SK-N-SH (cell line): Measurements from ENCODE around the gene COL15A1. TPM values are rescaled to one million over a fixed set of nuclear protein-coding genes. Genes with fewer than 3 reads are reported as not detected.

Source experiments
- CTCF ChIA-PET: fragments of 300-600, 350-600 bp; formaldehyde crosslinking; extraction: SDS; loops from one replicate; lab custom pipeline; 2021; lab: Yijun Ruan, JAX
- POLR2A ChIA-PET: fragments of 350-600 bp; sonication (Branson Sonifier 250); formaldehyde crosslinking; extraction: SDS; loops from one replicate; lab custom pipeline; 2020; ENCODE audit warnings: antibody characterized with exemption, inconsistent platforms; lab: Yijun Ruan, JAX
- DNase-seq: peaks from one replicate; pipeline ENCODE4 v3.0.0; 2012
- H2AFZ ChIP-seq: fragments of 200-600 bp; sonication (generic); 2 replicates; pipeline ENCODE4 v1.8.1; 2016; ENCODE audit warnings: antibody characterized with exemption, mild to moderate bottlenecking, low read depth
- H3F3A ChIP-seq: fragments of 200-600 bp; sonication (generic); replicated peaks from 2 replicates; pipeline ENCODE3; 2016; ENCODE audit warnings: antibody characterized with exemption, mild to moderate bottlenecking; ENCODE audit not compliant: insufficient read depth
- H3K27ac ChIP-seq, 2 experiments: fragments of 200-500 bp in 1 of 2; fragments of 200-600 bp in 1 of 2; sonication (Bioruptor generic) in 1 of 2; sonication (generic), shearing (Covaris generic) in 1 of 2; 2 replicates each; pipeline versions ENCODE4 v1.5.1 to v1.6.1; 2014 to 2016; ENCODE audit warnings: low read depth in 2 of 2, inconsistent platforms in 1 of 2, low read length in 1 of 2, mild to moderate bottlenecking in 1 of 2, mixed read lengths in 1 of 2
- H3K27me3 ChIP-seq: fragments of 200-600 bp; sonication (generic), shearing (Covaris generic); 2 replicates; pipeline ENCODE4 v1.6.1; 2016; ENCODE audit warnings: mixed run types; ENCODE audit not compliant: insufficient read depth
- H3K36me3 ChIP-seq, 2 experiments: fragments of 200-500 bp in 1 of 2; fragments of 200-600 bp in 1 of 2; sonication (Bioruptor generic) in 1 of 2; sonication (generic) in 1 of 2; replicated peaks in 1 of 2; 2 replicates each; pipeline versions ENCODE3 to v1.5.1; 2014 to 2016; ENCODE audit warnings: low read length in 1 of 2, mild to moderate bottlenecking in 1 of 2; ENCODE audit not compliant: insufficient read depth in 2 of 2, control insufficient read depth in 1 of 2
- H3K4me1 ChIP-seq, 2 experiments: fragments of 200-500 bp in 1 of 2; fragments of 200-600 bp in 1 of 2; sonication (Bioruptor generic) in 1 of 2; sonication (generic), shearing (Covaris generic) in 1 of 2; 2 replicates each; pipeline versions ENCODE4 v1.5.1 to v1.6.1; 2014 to 2016; ENCODE audit warnings: low read depth in 1 of 2, low read length in 1 of 2, mixed run types in 1 of 2; ENCODE audit not compliant: insufficient read depth in 2 of 2, control insufficient read depth in 1 of 2
- H3K4me2 ChIP-seq: fragments of 200-600 bp; sonication (generic), shearing (Covaris generic); 2 replicates; pipeline ENCODE4 v1.6.1; 2017; ENCODE audit warnings: mixed run types
- H3K4me3 ChIP-seq, 2 experiments: fragments of 200-500 bp in 1 of 2; fragments of 200-600 bp in 1 of 2; sonication (Bioruptor generic) in 1 of 2; sonication (generic), shearing (Covaris generic) in 1 of 2; 2 replicates each; pipeline versions ENCODE4 v1.5.1 to v1.8.1; 2014 to 2016; ENCODE audit warnings: low read depth in 2 of 2, inconsistent platforms in 1 of 2, low read length in 1 of 2, mild to moderate bottlenecking in 1 of 2, mixed read lengths in 1 of 2, moderate library complexity in 1 of 2
- H3K79me2 ChIP-seq: fragments of 200-600 bp; sonication (generic); 2 replicates; pipeline ENCODE4 v1.8.1; 2017; ENCODE audit warnings: mild to moderate bottlenecking; ENCODE audit not compliant: insufficient read depth
- H3K9ac ChIP-seq: fragments of 200-600 bp; sonication (generic); 2 replicates; pipeline ENCODE4 v1.6.1; 2017; ENCODE audit warnings: mixed run types
- H3K9me2 ChIP-seq: fragments of 200-600 bp; sonication (generic); 2 replicates; pipeline ENCODE4 v1.6.1; 2017; ENCODE audit warnings: mixed run types
- H3K9me3 ChIP-seq: fragments of 200-600 bp; sonication (generic); 2 replicates; pipeline ENCODE4 v1.6.1; 2017; ENCODE audit warnings: mixed run types, mild to moderate bottlenecking, moderate library complexity
- H4K20me1 ChIP-seq: fragments of 200-600 bp; sonication (generic); 2 replicates; pipeline ENCODE4 v1.6.1; 2017; ENCODE audit warnings: mild to moderate bottlenecking, mixed run types; ENCODE audit not compliant: insufficient read depth
- EZH2phosphoT487 ChIP-seq: fragments of 200-600 bp; sonication (generic); IDR thresholded peaks from 2 replicates; pipeline ENCODE4 v1.6.1; 2017; ENCODE audit warnings: low read depth, mixed run types, mild to moderate bottlenecking, antibody characterized with exemption, moderate library complexity, borderline replicate concordance
- FOSL2 ChIP-seq: IDR thresholded peaks from 2 replicates; pipeline ENCODE4 v1.4.0; 2012; ENCODE audit warnings: low read depth, mild to moderate bottlenecking, moderate library complexity, borderline replicate concordance
- FOXM1 ChIP-seq: IDR thresholded peaks from 2 replicates; pipeline ENCODE4 v1.4.0; 2012; ENCODE audit warnings: low read depth, mild to moderate bottlenecking
- GABPA ChIP-seq: IDR thresholded peaks from 2 replicates; pipeline ENCODE4 v1.4.0; 2012; ENCODE audit warnings: low read depth, mild to moderate bottlenecking
- IRF3 ChIP-seq: fragments of 150-350 bp; IDR thresholded peaks from 2 replicates; pipeline ENCODE4 v1.6.1; 2016; ENCODE audit warnings: mild to moderate bottlenecking, low read depth, low read length
- MAX ChIP-seq: IDR thresholded peaks from 2 replicates; pipeline ENCODE4 v1.4.0; 2012; ENCODE audit warnings: low read depth
- PBX3 ChIP-seq: IDR thresholded peaks from 2 replicates; pipeline ENCODE4; 2012
- POLR2AphosphoS5 ChIP-seq: IDR thresholded peaks from 2 replicates; pipeline ENCODE4 v1.6.1; 2012; ENCODE audit warnings: low read depth, low read length
- RCOR1 ChIP-seq: fragments of 150-350 bp; IDR thresholded peaks from 2 replicates; pipeline ENCODE4 v1.6.1; 2017; ENCODE audit warnings: antibody characterized with exemption, low read length
- RXRA ChIP-seq: IDR thresholded peaks from 2 replicates; pipeline ENCODE4 v1.4.0; 2012; ENCODE audit warnings: low read depth, mild to moderate bottlenecking, borderline replicate concordance
- TAF1 ChIP-seq: IDR thresholded peaks from 2 replicates; pipeline ENCODE4 v1.6.1; 2012; ENCODE audit warnings: low read depth, mild to moderate bottlenecking, low read length, moderate library complexity, borderline replicate concordance
- TCF12 ChIP-seq: IDR thresholded peaks from 2 replicates; pipeline ENCODE4 v1.4.0; 2012
- USF1 ChIP-seq: IDR thresholded peaks from 2 replicates; pipeline ENCODE4 v1.4.0; 2012; ENCODE audit warnings: low read depth, borderline replicate concordance
- ZBTB33 ChIP-seq: IDR thresholded peaks from 2 replicates; pipeline ENCODE4 v1.4.0; 2012; ENCODE audit warnings: low read depth, borderline replicate concordance
- WGBS: methylation state at CpG from one replicate; pipeline ENCODE4 v1.1.6; 2017; ENCODE audit warnings: low lambda C conversion rate; 5-methylcytosine and 5-hydroxymethylcytosine counted together
- polyA plus RNA-seq, 3 experiments: library from polyadenylated mRNA; depleted of rRNA; stranded (reverse); fragments of >200 nt; gene quantifications; 2 replicates each; pipeline ENCODE4 v1.2.3, GENCODE V29; 2012

Gene COL15A1
- polyA plus RNA-seq, 1 of the 3 experiments (the other 2 are of a cell fraction): 0.84 TPM

GRCh38 chr9:98962861-98963260 is 19.2 kb downstream of the COL15A1 start:
- Histone ChIP-seq H3K4me1 (peaks cover 0 to 4% of the 10 kb centered on the region in 2 experiments; a peak in 2 of 4 replicates), H3K9ac (no peak overlapping the region), H3K4me2 (no peak overlapping the region), H3K79me2 (no peaks in the 10 kb centered on the region), H3F3A (peaks cover 12% of the 10 kb centered on the region), H3K4me3 (no peak overlapping the region), H3K27ac (no peak overlapping the region), H3K36me3 (no peaks in the 10 kb centered on the region), H2AFZ (no peak overlapping the region), H3K9me3 (no peaks in the 10 kb centered on the region), H3K27me3 (no peaks in the 10 kb centered on the region), H3K9me2 (no peaks in the 10 kb centered on the region), H4K20me1 (no peaks in the 10 kb centered on the region)
- CTCF ChIA-PET: interaction anchor here (0.6 to 1.2 kb wide), 2 partner anchors 12 to 196 kb away, joined by 3 to 4 read pairs; no protein-coding TSS in a partner anchor
- no peak for TF ChIP-seq PBX3
- TF ChIP-seq TCF12: no peak
- TF ChIP-seq RCOR1: no peak
- no peak for TF ChIP-seq FOSL2
- no peak for TF ChIP-seq RXRA
- no peak for TF ChIP-seq POLR2AphosphoS5
- TF ChIP-seq MAX: no peak
- TF ChIP-seq GABPA: no peak
- TF ChIP-seq EZH2phosphoT487: no peak
- no peak for TF ChIP-seq FOXM1
- no peak for TF ChIP-seq TAF1
- no peak for TF ChIP-seq IRF3
- no peak for TF ChIP-seq USF1
- TF ChIP-seq ZBTB33: no peak
- DNase-seq: no peak
- POLR2A ChIA-PET: no interaction called here
- 69% methylated on average over 5 of the region's 5 CpGs for WGBS
